NCI-H128 (cell line): ENCODE data around the gene ITM2B.

Experiments
- DNase-seq: peaks from one replicate; lab custom pipeline; 2025; ENCODE audit not compliant: unreplicated experiment; lab: John Stamatoyannopoulos, UW

Gene ITM2B

GRCh38 chr13:48303359-48304142 lies 70.5 kb downstream of the ITM2B start, which contains the start of gene RB1:
Gene RB1 (plus strand): TSS chr13:48303751. CDS start chr13:48303913, 162 bp downstream.
- peak; percentile 79 for DNase-seq

- DNase-seq, result no peak
Measured at GRCh38 chr13:48304143-48304876, 71.3 kb downstream of the ITM2B start.

DNA sequence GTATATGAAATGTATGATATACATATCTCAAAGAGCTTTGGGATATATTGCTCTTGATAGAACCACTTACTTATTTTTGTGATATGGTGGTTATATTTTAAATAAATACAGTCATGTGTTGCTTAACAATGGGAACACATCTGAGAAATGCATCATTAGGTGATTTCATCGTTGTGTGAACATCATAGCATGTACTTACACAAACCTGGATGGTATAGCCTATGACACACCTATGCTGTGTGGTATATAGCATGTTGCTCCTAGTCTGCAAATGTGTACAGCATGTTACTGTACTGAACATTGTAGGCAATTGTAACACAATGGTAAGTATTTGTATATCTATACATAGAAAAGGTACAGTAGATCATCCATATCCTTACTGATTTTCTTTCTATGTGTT lies 78.2 kb downstream of the ITM2B start:
- no peak for DNase-seq

DNA sequence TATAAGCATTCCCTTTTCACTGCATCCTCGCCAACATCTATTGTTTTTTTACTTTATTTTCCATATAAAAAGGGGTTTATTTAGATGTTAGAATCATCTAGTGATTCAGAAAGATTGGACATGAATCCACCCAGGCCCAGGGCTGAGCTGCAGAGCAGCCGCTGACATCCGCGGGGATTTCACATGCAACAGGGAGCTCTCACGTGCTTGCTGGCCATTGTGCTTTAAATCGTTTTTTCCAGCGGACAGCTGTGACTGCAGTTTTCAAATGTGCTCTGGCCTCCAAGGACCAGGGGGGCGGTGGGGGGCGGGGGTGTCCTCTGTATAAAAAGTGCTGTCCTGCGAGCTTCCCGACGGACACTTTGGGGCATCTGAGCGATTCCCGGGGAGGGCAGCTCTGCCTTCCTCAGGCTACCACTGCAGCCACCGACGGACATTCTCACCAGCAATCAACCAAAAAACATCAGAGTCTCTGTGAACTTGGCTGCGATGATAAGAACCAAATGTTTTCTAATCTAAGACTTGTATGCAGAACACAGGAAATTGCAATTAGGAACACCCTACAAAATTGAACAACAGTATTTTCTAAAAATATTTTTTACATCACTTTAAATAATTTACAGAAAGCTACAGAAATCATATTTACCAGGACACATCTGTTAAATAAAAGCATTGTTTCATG lies 83.1 kb downstream of the ITM2B start:
- no peak for DNase-seq

DNA sequence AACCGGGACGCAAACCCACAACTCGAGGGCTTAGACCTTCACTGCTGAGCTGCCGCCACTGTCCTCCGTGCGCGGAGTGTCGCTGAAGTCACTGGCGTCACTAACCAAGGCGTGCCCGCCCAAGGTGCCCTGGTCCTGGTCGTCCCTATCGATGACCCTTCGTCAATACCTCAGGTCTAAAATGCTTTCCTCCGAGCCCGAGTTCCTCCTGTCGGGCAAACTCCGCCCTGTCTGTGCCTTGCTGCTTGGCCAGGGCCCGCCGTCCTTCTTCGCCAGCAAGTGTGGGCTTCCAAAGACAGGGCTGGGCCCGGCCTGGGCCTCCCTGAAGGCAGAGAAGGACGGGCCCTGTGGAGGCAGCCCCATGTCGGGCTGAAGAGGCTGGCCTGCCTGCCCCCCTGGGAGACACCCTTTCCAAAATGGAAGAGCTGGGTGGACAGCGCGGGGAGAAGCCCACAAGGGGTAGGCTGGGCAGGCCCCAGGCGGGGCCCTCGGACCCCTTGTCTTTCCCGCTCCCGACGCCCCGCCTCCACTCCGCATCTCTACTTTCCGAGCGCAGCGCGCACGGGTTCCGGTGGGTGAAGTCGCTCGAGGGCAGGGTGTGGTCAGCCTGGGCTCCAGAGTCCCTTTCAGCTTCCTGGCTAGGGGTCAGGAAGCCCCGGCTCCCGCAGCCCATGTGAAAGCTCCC lies 84.0 kb downstream of the ITM2B start:
- DNase-seq, result no peak

GRCh38 chr13:48317511-48318376 lies 84.7 kb downstream of the ITM2B start:
- DNase-seq, result no peak

DNA sequence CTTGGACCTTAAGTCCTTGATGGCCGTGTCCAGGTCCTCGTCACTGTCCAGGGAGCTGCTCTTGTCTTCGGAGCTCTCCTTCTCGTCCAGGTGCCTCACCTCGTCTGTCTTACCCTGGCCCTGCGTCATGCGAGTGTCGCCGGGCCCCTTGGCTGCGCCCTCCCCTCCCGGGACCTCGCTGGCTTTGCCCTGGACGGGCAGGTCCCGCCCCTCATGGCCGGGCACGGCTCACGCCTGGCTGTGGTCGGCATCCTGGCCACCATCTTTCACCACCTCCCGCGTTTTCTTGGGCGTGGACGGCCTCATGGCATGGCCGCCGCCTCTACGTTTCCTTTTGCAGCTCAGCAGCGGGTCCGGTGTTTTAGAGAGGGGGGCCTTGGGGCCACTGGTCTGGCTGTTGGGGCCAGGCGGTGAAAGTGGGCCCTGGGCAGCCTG lies 85.4 kb downstream of the ITM2B start:
- DNase-seq, result no peak

DNA sequence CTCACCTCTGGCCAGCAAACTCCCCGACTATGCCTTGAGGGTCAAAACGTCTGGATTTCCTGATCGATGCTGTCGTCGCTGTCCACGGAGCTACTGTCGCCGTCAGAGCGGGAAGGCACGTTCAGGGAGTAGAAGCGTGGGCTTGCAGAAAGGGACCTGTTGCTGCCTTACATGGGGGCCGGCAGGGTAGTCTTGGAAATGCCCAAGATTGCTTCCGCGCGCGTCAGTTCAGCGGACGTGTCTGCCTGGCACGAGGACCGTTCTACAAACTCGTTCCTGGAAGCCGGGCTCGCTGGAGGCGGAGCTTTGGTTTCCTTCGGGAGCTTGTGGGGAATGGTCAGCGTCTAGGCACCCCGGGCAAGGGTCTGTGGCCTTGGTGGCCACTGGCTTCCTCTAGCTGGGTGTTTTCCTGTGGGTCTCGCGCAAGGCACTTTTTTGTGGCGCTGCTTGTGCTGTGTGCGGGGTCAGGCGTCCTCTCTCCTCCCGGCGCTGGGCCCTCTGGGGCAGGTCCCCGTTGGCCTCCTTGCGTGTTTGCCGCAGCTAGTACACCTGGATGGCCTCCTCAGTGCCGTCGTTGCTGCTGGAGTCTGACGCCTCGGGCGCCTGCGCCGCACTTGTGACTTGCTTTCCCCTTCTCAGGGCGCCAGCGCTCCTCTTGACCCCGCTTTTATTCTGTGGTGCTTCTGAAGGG lies 86.0 kb downstream of the ITM2B start:
- DNase-seq, result no peak
